Lower leg skin (tissue), 4 donors: ENCODE data around the gene PACSIN2. TPM values are rescaled to one million over a fixed set of nuclear protein-coding genes. Genes with fewer than 3 reads are reported as not detected.
"Not testable (repeated sequence)": the region's sequence is repeated elsewhere in the genome, so short reads cannot be mapped to it uniquely, and the experiment has no call there.

Experiments used
- DNase-seq, 2 donors: peaks; one replicate each; pipeline ENCODE4 v3.0.0-alpha.2; 2019; ENCODE audit warnings: low spot score in 2 of 2
- H3K4me3 ChIP-seq: fragments of 200-600 bp; sonication (generic); 2 replicates; pipeline ENCODE4 v1.5.1; 2017; ENCODE audit warnings: mild to moderate bottlenecking, low read depth; ENCODE audit not compliant: poor library complexity, severe bottlenecking
- CTCF ChIP-seq, 3 donors: fragments of 450-650 bp; IDR thresholded peaks; one replicate each; pipeline ENCODE4 v1.5.1; 2016; ENCODE audit warnings: antibody characterized with exemption in 3 of 3, mild to moderate bottlenecking in 3 of 3, moderate library complexity in 2 of 3
- POLR2A ChIP-seq, 2 donors: fragments of 450-650 bp; IDR thresholded peaks; one replicate each; pipeline ENCODE4 v1.6.1; 2016 to 2017; ENCODE audit warnings: antibody characterized with exemption in 2 of 2, mild to moderate bottlenecking in 1 of 2, moderate library complexity in 1 of 2
- WGBS, 2 donors: methylation state at CpG; one replicate each; pipeline ENCODE4 v1.1.5; 2018; 5-methylcytosine and 5-hydroxymethylcytosine counted together
- intact Hi-C: fragments of 100-400 bp; cut with DNase I; formaldehyde crosslinking; loops from one replicate; pipeline ENCODE4 v1.15.0; 2023; ENCODE audit warnings: low total_unique reads
- total RNA-seq, 4 donors: library from RNA; depleted of rRNA; stranded (reverse); fragments of >200 nt; gene quantifications; one replicate each; pipeline ENCODE4 v1.1.0, GENCODE V29; 2016

Gene PACSIN2
- total RNA-seq, 4 donors from 2014 or later: 46.3 to 88.8 (median 58.2) TPM

- WGBS, 2 donors: 71 to 72% methylated on average over 6 of the region's 6 CpGs
- no peak for TF ChIP-seq CTCF (IDR thresholded peaks at IDR 0.05)
- no peak for TF ChIP-seq POLR2A (IDR thresholded peaks at IDR 0.05)
- no peak overlapping the region for H3K4me3 ChIP-seq
- intact Hi-C loops: no loop called here
- no peak for DNase-seq
These were observed 17.3 kb downstream of the PACSIN2 start for GRCh38 chr22:42997582-42998090.

GRCh38 chr22:42996646-42997365 lies 18.1 kb downstream of the PACSIN2 start:
- H3K4me3 ChIP-seq: no peak overlapping the region
- no peak for DNase-seq
- WGBS, 2 donors: 58 to 69% methylated on average over 10 of the region's 10 CpGs
- intact Hi-C loops: no loop called here
- TF ChIP-seq CTCF (IDR thresholded peaks at IDR 0.05) (no peak), POLR2A (IDR thresholded peaks at IDR 0.05) (no peak)

- H3K4me3 ChIP-seq, DNase-seq, intact Hi-C loops: not testable (repeated sequence)
- WGBS, 2 donors: 75 to 76% methylated on average over 7 of the region's 7 CpGs
These were observed 19.3 kb downstream of the PACSIN2 start for GRCh38 chr22:42995654-42996053.

- peak in 1 of 2 donors; percentile 76 for DNase-seq
- TF ChIP-seq POLR2A (IDR thresholded peaks at IDR 0.05): no peak
- TF ChIP-seq CTCF (IDR thresholded peaks at IDR 0.05): no peak
- intact Hi-C loops: no loop called here
- WGBS, 2 donors: 13 to 14% methylated on average over 9 of the region's 9 CpGs
- H3K4me3 ChIP-seq: no peak overlapping the region
These were observed 19.9 kb downstream of the PACSIN2 start for GRCh38 chr22:42994917-42995562.

GRCh38 chr22:42994276-42994916 lies 20.6 kb downstream of the PACSIN2 start:
- DNase-seq: no peak
- TF ChIP-seq CTCF (IDR thresholded peaks at IDR 0.05): no peak
- TF ChIP-seq POLR2A (IDR thresholded peaks at IDR 0.05): no peak
- 86 to 87% methylated on average over 11 to 12 of the region's 12 CpGs for WGBS, 2 donors
- no peak overlapping the region for H3K4me3 ChIP-seq
- intact Hi-C loops: no loop called here

- WGBS, 2 donors: 57 to 63% methylated on average over 12 of the region's 12 CpGs
- TF ChIP-seq CTCF (IDR thresholded peaks at IDR 0.05): no peak
- no peak for TF ChIP-seq POLR2A (IDR thresholded peaks at IDR 0.05)
- intact Hi-C loops: no loop called here
- no peak overlapping the region for H3K4me3 ChIP-seq
- DNase-seq: no peak
These were observed 21.2 kb downstream of the PACSIN2 start for GRCh38 chr22:42993651-42994275.
